ENCODE results near the gene TNS3.

TNS3 gene

DNA sequence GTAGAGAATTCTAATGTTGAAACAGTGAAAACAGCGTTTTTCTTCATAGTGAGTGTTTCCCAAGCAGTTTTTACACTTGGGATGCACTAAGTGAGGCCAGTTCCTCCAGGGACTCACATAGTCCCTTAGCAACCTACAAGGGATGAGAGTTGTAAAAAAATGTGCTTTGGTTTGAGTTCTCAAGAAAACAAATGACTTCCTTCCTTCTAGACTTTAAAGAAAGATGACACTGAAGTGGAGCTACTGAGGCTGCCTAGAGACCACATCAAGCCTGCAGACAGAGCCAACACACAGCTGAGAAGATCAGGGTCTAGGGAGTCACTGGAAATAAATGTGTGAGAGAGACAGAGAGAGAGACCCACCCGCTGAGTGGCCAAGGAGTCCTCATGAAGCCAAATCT, 264.4 kb downstream of the TNS3 start:
- H3K4me3 ChIP-seq (ENCODE audit: control insufficient read depth, low read depth, low read length) = no peak overlapping the region
- TF ChIP-seq, protein P1, sequence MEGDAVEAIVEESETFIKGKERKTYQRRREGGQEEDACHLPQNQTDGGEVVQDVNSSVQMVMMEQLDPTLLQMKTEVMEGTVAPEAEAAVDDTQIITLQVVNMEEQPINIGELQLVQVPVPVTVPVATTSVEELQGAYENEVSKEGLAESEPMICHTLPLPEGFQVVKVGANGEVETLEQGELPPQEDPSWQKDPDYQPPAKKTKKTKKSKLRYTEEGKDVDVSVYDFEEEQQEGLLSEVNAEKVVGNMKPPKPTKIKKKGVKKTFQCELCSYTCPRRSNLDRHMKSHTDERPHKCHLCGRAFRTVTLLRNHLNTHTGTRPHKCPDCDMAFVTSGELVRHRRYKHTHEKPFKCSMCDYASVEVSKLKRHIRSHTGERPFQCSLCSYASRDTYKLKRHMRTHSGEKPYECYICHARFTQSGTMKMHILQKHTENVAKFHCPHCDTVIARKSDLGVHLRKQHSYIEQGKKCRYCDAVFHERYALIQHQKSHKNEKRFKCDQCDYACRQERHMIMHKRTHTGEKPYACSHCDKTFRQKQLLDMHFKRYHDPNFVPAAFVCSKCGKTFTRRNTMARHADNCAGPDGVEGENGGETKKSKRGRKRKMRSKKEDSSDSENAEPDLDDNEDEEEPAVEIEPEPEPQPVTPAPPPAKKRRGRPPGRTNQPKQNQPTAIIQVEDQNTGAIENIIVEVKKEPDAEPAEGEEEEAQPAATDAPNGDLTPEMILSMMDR (IDR thresholded peaks at IDR 0.05; ENCODE audit: control insufficient read depth, insufficient read depth, low read depth, low read length, missing control alignments) = no peak
- no peak for DNase-seq (ENCODE audit: low read depth)

DNA sequence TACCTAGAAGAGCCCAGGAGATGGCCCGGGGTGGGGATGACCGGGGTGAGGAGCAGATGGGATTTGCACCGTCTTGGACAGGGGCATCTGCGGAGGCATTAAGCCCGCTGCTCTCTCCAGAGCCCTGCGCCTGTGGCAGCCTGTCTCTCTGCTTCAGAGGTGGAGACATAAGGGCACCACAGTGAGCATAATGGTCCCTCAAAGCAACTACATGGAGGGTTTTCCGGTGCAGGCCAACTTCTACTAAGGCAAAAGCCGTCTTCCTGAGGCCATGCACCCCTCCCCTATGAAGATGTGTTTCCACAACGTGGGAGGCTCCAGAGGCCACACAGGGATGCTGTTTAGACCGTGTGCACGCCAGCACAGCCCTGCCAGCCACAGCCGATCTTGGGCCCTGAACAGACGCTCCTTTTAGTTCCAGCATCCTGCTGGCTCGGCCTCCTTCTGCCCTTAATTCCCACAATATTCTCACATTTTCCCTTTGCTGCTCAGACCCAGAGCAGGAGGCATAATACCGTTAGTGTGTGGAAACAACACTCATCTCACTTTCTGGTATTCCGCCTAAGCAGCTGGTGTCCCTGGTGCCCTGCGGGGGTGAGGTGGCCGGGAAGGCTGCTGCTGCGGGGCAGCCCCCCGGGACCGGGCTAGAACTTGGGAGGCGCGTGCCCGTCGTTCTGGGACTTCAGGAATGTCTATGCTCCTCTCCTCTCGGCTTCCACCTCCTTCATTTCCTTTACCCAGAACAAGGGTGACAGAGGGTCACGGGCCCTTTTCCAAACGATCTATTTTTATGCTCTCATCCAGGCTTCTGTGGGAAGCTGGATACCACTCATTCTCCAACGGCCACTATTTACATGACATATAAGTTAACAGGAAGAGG, 266.9 kb downstream of the TNS3 start:
- DNase-seq (ENCODE audit: low read depth) = peak; percentile 17
- TF ChIP-seq, protein P1 (IDR thresholded peaks at IDR 0.05; ENCODE audit: control insufficient read depth, insufficient read depth, low read depth, low read length, missing control alignments) = no peak
- H3K4me3 ChIP-seq (ENCODE audit: control insufficient read depth, low read depth, low read length) = no peak overlapping the region

DNA sequence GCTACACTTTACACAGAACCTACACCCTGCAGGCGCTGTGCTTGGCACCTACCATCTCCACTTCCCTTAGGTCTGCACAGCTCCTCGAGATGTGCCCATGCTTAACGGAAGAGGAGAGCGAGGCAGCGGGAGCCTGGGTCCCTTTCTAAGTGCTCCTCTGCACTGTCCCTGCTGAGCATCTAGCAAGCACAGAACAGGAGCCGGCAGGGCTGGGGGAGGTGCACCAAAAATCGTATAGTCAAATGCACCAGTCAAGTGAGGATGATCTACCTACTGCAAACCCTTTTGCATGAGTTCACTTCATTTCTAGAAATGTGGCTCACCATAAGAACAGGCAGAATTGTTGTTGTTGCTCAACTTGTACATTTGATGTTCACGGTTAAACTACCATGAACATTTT, 267.7 kb downstream of the TNS3 start:
- TF ChIP-seq, protein P1 (IDR thresholded peaks at IDR 0.05; ENCODE audit: control insufficient read depth, insufficient read depth, low read depth, low read length, missing control alignments) = no peak
- no peak for DNase-seq (ENCODE audit: low read depth)
- no peak overlapping the region for H3K4me3 ChIP-seq (ENCODE audit: control insufficient read depth, low read depth, low read length)

DNA sequence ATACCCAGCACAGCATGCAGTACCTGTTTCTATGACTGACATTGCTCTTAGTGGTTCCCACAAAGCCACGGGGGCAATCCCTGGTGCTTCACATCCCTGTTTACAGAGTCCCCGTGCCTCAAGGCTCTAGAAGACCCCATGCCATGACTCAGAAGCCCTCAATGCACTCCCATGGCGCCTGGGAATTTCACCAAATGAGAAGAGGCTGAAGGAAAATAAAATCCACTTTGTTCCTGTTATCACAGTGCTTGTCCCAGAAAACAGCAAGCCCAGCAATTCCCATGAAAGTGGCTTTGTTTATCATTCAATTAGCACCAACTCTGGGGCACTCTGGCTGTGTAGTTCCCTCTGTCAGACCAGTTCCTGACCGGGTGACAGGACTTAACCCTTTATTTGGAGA, 268.3 kb downstream of the TNS3 start:
- TF ChIP-seq, protein P1 (IDR thresholded peaks at IDR 0.05; ENCODE audit: control insufficient read depth, insufficient read depth, low read depth, low read length, missing control alignments) = no peak
- H3K4me3 ChIP-seq (ENCODE audit: control insufficient read depth, low read depth, low read length) = no peak overlapping the region
- DNase-seq (ENCODE audit: low read depth) = no peak

DNA sequence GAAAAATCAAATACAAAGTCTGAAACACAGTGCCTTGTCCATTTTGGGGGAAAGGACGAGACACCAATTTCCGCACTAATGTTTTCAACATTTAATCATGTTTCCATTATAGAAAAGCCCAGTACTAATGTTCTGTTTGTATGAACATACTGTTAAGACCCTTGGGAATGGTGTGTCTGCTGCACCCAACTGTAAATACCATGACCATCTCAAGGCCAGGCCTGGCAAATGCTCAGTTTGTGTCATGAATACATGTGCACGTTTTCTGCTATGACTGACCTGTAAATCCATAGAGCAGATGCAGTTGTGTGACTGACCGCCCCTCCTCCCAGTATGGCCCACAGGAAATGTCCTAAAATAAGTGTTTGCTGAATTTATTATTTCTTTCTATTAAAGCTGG, 270.0 kb downstream of the TNS3 start:
- no peak overlapping the region for H3K4me3 ChIP-seq (ENCODE audit: control insufficient read depth, low read depth, low read length)
- TF ChIP-seq, protein P1 (IDR thresholded peaks at IDR 0.05; ENCODE audit: control insufficient read depth, insufficient read depth, low read depth, low read length, missing control alignments) = no peak
- DNase-seq (ENCODE audit: low read depth) = no peak

DNA sequence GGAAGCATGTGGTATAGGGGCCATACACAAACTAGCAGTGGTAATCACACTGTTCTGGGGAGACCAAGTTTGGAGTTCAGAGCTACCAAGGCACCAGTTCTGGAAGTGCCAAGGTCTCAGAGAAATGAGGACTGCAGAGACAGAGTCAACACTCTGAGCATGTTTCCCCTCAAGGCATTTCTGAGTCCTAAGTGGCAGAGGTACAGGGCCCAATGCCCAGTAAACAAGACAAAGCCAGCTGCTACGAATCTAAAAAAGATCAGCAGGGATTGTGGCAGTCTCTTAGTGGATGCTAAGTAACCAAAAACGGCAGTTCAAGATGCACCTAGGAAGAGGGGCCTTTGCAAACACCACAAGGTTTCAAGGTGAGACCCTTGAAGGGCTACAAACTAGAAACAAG, 271.9 kb downstream of the TNS3 start:
- no peak overlapping the region for H3K4me3 ChIP-seq (ENCODE audit: control insufficient read depth, low read depth, low read length)
- DNase-seq (ENCODE audit: low read depth) = no peak
- TF ChIP-seq, protein P1 (IDR thresholded peaks at IDR 0.05; ENCODE audit: control insufficient read depth, insufficient read depth, low read depth, low read length, missing control alignments) = no peak
